Glutamatergic neuron (in vitro differentiated cells): ENCODE results near the gene ELF1. TPM values are rescaled to one million over a fixed set of nuclear protein-coding genes. Genes with fewer than 3 reads are reported as not detected.
A peak's percentile ranks its signal among the peaks of the same experiment; 100 is the strongest.

Source experiments
- DNase-seq: peaks from one replicate; pipeline ENCODE4 v3.0.0; 2022
- H3K27ac Mint-ChIP-seq: one replicate; pipeline ENCODE4 v1.8.0; 2020; ENCODE audit warnings: mild to moderate bottlenecking, mixed read lengths, inconsistent platforms; ENCODE audit not compliant: unreplicated experiment
- H3K27me3 Mint-ChIP-seq: one replicate; pipeline ENCODE4 v1.8.0; 2020; ENCODE audit warnings: mild to moderate bottlenecking, moderate library complexity, mixed read lengths, inconsistent platforms; ENCODE audit not compliant: unreplicated experiment
- H3K36me3 Mint-ChIP-seq: one replicate; pipeline ENCODE4 v1.8.0; 2020; ENCODE audit warnings: mild to moderate bottlenecking, mixed read lengths, inconsistent platforms; ENCODE audit not compliant: unreplicated experiment
- H3K4me1 Mint-ChIP-seq: one replicate; pipeline ENCODE4 v1.8.0; 2020; ENCODE audit warnings: mild to moderate bottlenecking, low read depth, mixed read lengths, inconsistent platforms; ENCODE audit not compliant: unreplicated experiment
- H3K4me3 Mint-ChIP-seq: one replicate; pipeline ENCODE4 v1.8.0; 2020; ENCODE audit warnings: mild to moderate bottlenecking, mixed read lengths, inconsistent platforms; ENCODE audit not compliant: unreplicated experiment
- H3K9me3 Mint-ChIP-seq: one replicate; pipeline ENCODE4 v1.8.0; 2020; ENCODE audit warnings: mild to moderate bottlenecking, moderate library complexity, mixed read lengths, inconsistent platforms; ENCODE audit not compliant: unreplicated experiment
- CTCF ChIP-seq: fragments of 200-600 bp; sonication (generic); IDR thresholded peaks from one replicate; pipeline ENCODE4 v1.5.0; 2021; ENCODE audit not compliant: partially characterized antibody, unreplicated experiment
- total RNA-seq: library from RNA; stranded (reverse); fragmentation: NEBNext Ultra II Directional; extraction: Animal tissue kit (Norgen Biotek cat#: 25700); gene quantifications from one replicate; pipeline ENCODE4 v1.2.1, GENCODE V29; 2021; ENCODE audit not compliant: unreplicated experiment

ELF1 gene
- total RNA-seq, 1 donor from 2014 or later: 9.8 TPM

- Mint-ChIP-seq H3K9me3 (peaks cover 3% of the 10 kb centered on the region), H3K27ac (no peak overlapping the region), H3K36me3 (no peaks in the 10 kb centered on the region), H3K27me3 (no peaks in the 10 kb centered on the region), H3K4me1 (peaks cover 9% of the 10 kb centered on the region), H3K4me3 (no peak overlapping the region)
- no peak for DNase-seq
- no peak for TF ChIP-seq CTCF
These were observed 22.6 kb downstream of the ELF1 start for GRCh38 chr13:40996426-40997092.

GRCh38 chr13:40995997-40996396 lies 23.1 kb downstream of the ELF1 start:
- no peak for DNase-seq
- no peak for TF ChIP-seq CTCF
- Mint-ChIP-seq H3K27me3 (no peaks in the 10 kb centered on the region), H3K4me1 (peaks cover 9% of the 10 kb centered on the region), H3K27ac (no peak overlapping the region), H3K36me3 (no peaks in the 10 kb centered on the region), H3K9me3 (peaks cover 3% of the 10 kb centered on the region), H3K4me3 (no peak overlapping the region)

- no peaks in the 10 kb centered on the region for H3K27me3 Mint-ChIP-seq
- H3K36me3 Mint-ChIP-seq: no peaks in the 10 kb centered on the region
- peaks cover 3% of the 10 kb centered on the region for H3K9me3 Mint-ChIP-seq
- H3K4me1 Mint-ChIP-seq: peaks cover 9% of the 10 kb centered on the region
- no peak overlapping the region for H3K4me3 Mint-ChIP-seq
- no peak for TF ChIP-seq CTCF
- H3K27ac Mint-ChIP-seq: no peak overlapping the region
- no peak for DNase-seq
These were observed 24.4 kb downstream of the ELF1 start for GRCh38 chr13:40994581-40995230.

- TF ChIP-seq CTCF: no peak
- peaks cover 3% of the 10 kb centered on the region for H3K9me3 Mint-ChIP-seq
- no peak overlapping the region for H3K27ac Mint-ChIP-seq
- DNase-seq: no peak
- no peak overlapping the region for H3K4me3 Mint-ChIP-seq
- no peaks in the 10 kb centered on the region for H3K36me3 Mint-ChIP-seq
- peaks cover 9% of the 10 kb centered on the region for H3K4me1 Mint-ChIP-seq
- no peaks in the 10 kb centered on the region for H3K27me3 Mint-ChIP-seq
These were observed 25.1 kb downstream of the ELF1 start for GRCh38 chr13:40993987-40994386.

- DNase-seq: no peak
- peaks cover 3% of the 10 kb centered on the region for H3K9me3 Mint-ChIP-seq
- no peaks in the 10 kb centered on the region for H3K36me3 Mint-ChIP-seq
- H3K4me1 Mint-ChIP-seq: peaks cover 9% of the 10 kb centered on the region
- H3K4me3 Mint-ChIP-seq: no peak overlapping the region
- TF ChIP-seq CTCF: no peak
- peak overlapping the region; percentile 50 for H3K27ac Mint-ChIP-seq
- no peaks in the 10 kb centered on the region for H3K27me3 Mint-ChIP-seq
These were observed 26.2 kb downstream of the ELF1 start for GRCh38 chr13:40992678-40993518.
